GM21447 (cell line): ENCODE data around the gene BPIFB4.

Experiments used
- ATAC-seq: cut with Tn5 transposase; IDR thresholded peaks from one replicate; pipeline ENCODE4 v1.9.1; 2021; ENCODE audit not compliant: unreplicated experiment

BPIFB4 gene

DNA sequence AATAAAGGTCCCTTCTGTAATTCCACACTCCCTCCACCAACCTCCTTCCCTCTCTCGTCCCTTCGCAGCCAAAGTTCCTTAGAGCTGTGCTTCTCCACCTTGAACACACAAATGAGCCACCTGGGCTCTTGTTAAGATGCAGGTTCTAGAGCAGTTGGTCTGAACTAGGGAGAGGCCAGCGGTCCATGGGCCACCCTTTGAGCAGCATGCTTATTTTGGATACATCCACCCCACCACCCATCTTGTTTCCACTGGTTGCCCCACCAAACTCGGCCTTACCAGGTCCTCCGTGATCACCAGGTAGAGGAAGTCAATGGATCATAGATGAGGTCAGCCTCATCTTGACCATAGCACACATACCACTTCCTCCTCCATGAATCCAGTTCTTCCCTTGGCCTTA, 81.2 kb downstream of the BPIFB4 start:
- no peak for ATAC-seq
